Suprapubic skin (tissue), 4 donors: ENCODE data around the gene ACADL. TPM values are rescaled to one million over a fixed set of nuclear protein-coding genes. Genes with fewer than 3 reads are reported as not detected.

ENCODE experiments used
- DNase-seq, 2 donors: peaks; one replicate each; pipeline ENCODE4 v3.0.0-alpha.2; 2019; ENCODE audit warnings: low spot score in 2 of 2
- H3K27ac ChIP-seq: fragments of 200-600 bp; sonication (generic); one replicate; pipeline ENCODE4 v1.5.1; 2019
- H3K27me3 ChIP-seq: fragments of 200-600 bp; sonication (generic); one replicate; pipeline ENCODE4 v1.5.1; 2019
- H3K36me3 ChIP-seq: fragments of 200-600 bp; sonication (generic); one replicate; pipeline ENCODE4 v1.5.1; 2019
- H3K4me1 ChIP-seq: fragments of 200-600 bp; sonication (generic); one replicate; pipeline ENCODE4 v1.5.1; 2019
- H3K4me3 ChIP-seq: fragments of 200-600 bp; sonication (generic); one replicate; pipeline ENCODE4 v1.5.1; 2019; ENCODE audit warnings: mild to moderate bottlenecking
- H3K9me3 ChIP-seq: fragments of 200-600 bp; sonication (generic); one replicate; pipeline ENCODE4 v1.5.1; 2019
- CTCF ChIP-seq, 2 donors: fragments of 200-600 bp in 1 of 2; fragments of 450-650 bp in 1 of 2; sonication (generic) in 1 of 2; IDR thresholded peaks; one replicate each; pipeline ENCODE4 v1.5.1; 2016 to 2019; ENCODE audit warnings: antibody characterized with exemption in 2 of 2, mild to moderate bottlenecking in 1 of 2, moderate library complexity in 1 of 2
- EP300 ChIP-seq: sonication (generic); formaldehyde crosslinking; IDR thresholded peaks from one replicate; pipeline ENCODE4 v1.6.1; 2017; ENCODE audit warnings: antibody characterized with exemption
- POLR2A ChIP-seq, 2 donors: fragments of 450-650 bp; IDR thresholded peaks; one replicate each; pipeline ENCODE4 v1.6.1; 2017; ENCODE audit warnings: antibody characterized with exemption in 2 of 2, mild to moderate bottlenecking in 2 of 2, moderate library complexity in 2 of 2
- POLR2AphosphoS5 ChIP-seq, 3 donors: sonication (generic); formaldehyde crosslinking; IDR thresholded peaks; one replicate each; pipeline ENCODE4 v1.6.1; 2017; ENCODE audit warnings: antibody characterized with exemption in 3 of 3
- WGBS: methylation state at CpG from one replicate; pipeline ENCODE4 v1.1.5; 2018; 5-methylcytosine and 5-hydroxymethylcytosine counted together
- total RNA-seq, 4 donors: library from RNA; depleted of rRNA; stranded (reverse); fragments of >200 nt; gene quantifications; one replicate each; pipeline ENCODE4 v1.1.0, GENCODE V29; 2016

ACADL gene
- total RNA-seq, 4 donors from 2014 or later: 1.5 to 9.8 (median 6.4) TPM

- no peaks in the 10 kb centered on the region for H3K4me1 ChIP-seq
- H3K9me3 ChIP-seq: no peaks in the 10 kb centered on the region
- WGBS: 84% methylated on average over 1 of the region's 1 CpG
- DNase-seq: no peak
- TF ChIP-seq EP300: no peak
- H3K27ac ChIP-seq: no peak overlapping the region
- H3K27me3 ChIP-seq: peaks cover 3% of the 10 kb centered on the region
- H3K36me3 ChIP-seq: no peaks in the 10 kb centered on the region
- H3K4me3 ChIP-seq: no peak overlapping the region
Observed at GRCh38 chr2:210264282-210264681, 39.0 kb upstream of the ACADL start.

GRCh38 chr2:210263841-210264240 is 38.6 kb upstream of the ACADL start:
- H3K27ac ChIP-seq: no peak overlapping the region
- WGBS: 73% methylated on average over 2 of the region's 2 CpGs

GRCh38 chr2:210262036-210262435 is 36.8 kb upstream of the ACADL start:
- Histone ChIP-seq H3K4me3 (no peak overlapping the region), H3K36me3 (no peaks in the 10 kb centered on the region), H3K9me3 (no peaks in the 10 kb centered on the region), H3K27me3 (no peaks in the 10 kb centered on the region), H3K27ac (no peak overlapping the region), H3K4me1 (no peaks in the 10 kb centered on the region)
- no peak for DNase-seq
- no peak for TF ChIP-seq EP300
- 73% methylated on average over 2 of the region's 2 CpGs for WGBS

More at GRCh38 chr2:210263841-210264240, 38.6 kb upstream of the ACADL start:
- TF ChIP-seq EP300: no peak
- no peak for TF ChIP-seq POLR2AphosphoS5 (IDR thresholded peaks at IDR 0.05)
- no peak for TF ChIP-seq POLR2A (IDR thresholded peaks at IDR 0.05)
- TF ChIP-seq CTCF (IDR thresholded peaks at IDR 0.05): no peak
- H3K9me3 ChIP-seq: no peaks in the 10 kb centered on the region
- no peaks in the 10 kb centered on the region for H3K36me3 ChIP-seq
- no peaks in the 10 kb centered on the region for H3K27me3 ChIP-seq
- no peak overlapping the region for H3K4me3 ChIP-seq
- DNase-seq: no peak
- H3K4me1 ChIP-seq: no peaks in the 10 kb centered on the region

- TF ChIP-seq POLR2A (IDR thresholded peaks at IDR 0.05): no peak
- TF ChIP-seq POLR2AphosphoS5 (IDR thresholded peaks at IDR 0.05): no peak
- no peak for TF ChIP-seq CTCF (IDR thresholded peaks at IDR 0.05)
- TF ChIP-seq EP300: no peak
- Histone ChIP-seq H3K4me3 (no peak overlapping the region), H3K27ac (no peak overlapping the region), H3K9me3 (no peaks in the 10 kb centered on the region), H3K36me3 (no peaks in the 10 kb centered on the region), H3K27me3 (no peaks in the 10 kb centered on the region), H3K4me1 (no peaks in the 10 kb centered on the region)
- no peak for DNase-seq
Observed at GRCh38 chr2:210259687-210260086, 34.4 kb upstream of the ACADL start.

- Histone ChIP-seq H3K4me3 (no peak overlapping the region), H3K9me3 (no peaks in the 10 kb centered on the region), H3K27me3 (no peaks in the 10 kb centered on the region), H3K4me1 (no peaks in the 10 kb centered on the region), H3K36me3 (no peaks in the 10 kb centered on the region), H3K27ac (no peak overlapping the region)
- DNase-seq: no peak
- 66% methylated on average over 7 of the region's 7 CpGs for WGBS
- TF ChIP-seq CTCF (IDR thresholded peaks at IDR 0.05): no peak
- TF ChIP-seq POLR2A (IDR thresholded peaks at IDR 0.05): no peak
- TF ChIP-seq EP300: no peak
- no peak for TF ChIP-seq POLR2AphosphoS5 (IDR thresholded peaks at IDR 0.05)
Observed at GRCh38 chr2:210252699-210253606, 27.7 kb upstream of the ACADL start.

GRCh38 chr2:210250622-210251021 is 25.4 kb upstream of the ACADL start:
- no peak overlapping the region for H3K27ac ChIP-seq

More at GRCh38 chr2:210250622-210251021, 25.4 kb upstream of the ACADL start:
- Histone ChIP-seq H3K4me1 (no peaks in the 10 kb centered on the region), H3K9me3 (no peaks in the 10 kb centered on the region), H3K36me3 (no peaks in the 10 kb centered on the region), H3K4me3 (no peak overlapping the region), H3K27me3 (no peaks in the 10 kb centered on the region)
- TF ChIP-seq CTCF (IDR thresholded peaks at IDR 0.05): no peak
- no peak for TF ChIP-seq POLR2A (IDR thresholded peaks at IDR 0.05)
- TF ChIP-seq EP300: no peak
- TF ChIP-seq POLR2AphosphoS5 (IDR thresholded peaks at IDR 0.05): no peak
- DNase-seq: no peak
- 20% methylated on average over 1 of the region's 1 CpG for WGBS
